Inferior parietal cortex (tissue), 1 donor: ENCODE data around the gene CTDP1.

Experiments
- DNase-seq: peaks from one replicate; pipeline ENCODE4 v3.0.0-alpha.2; 2016; ENCODE audit errors: extremely low spot score

Gene CTDP1

GRCh38 chr18:79679552-79680099 lies at the start of gene CTDP1:
Gene CTDP1 (plus strand): TSS chr18:79679803. CDS start chr18:79679948, 145 bp downstream.
- peak; percentile 82 for DNase-seq

GRCh38 chr18:79630281-79631095 lies 49.1 kb upstream of the CTDP1 start:
- no peak for DNase-seq

- no peak for DNase-seq
These were observed 48.5 kb upstream of the CTDP1 start for GRCh38 chr18:79631096-79631507.

- DNase-seq = no peak
These were observed 47.7 kb upstream of the CTDP1 start for GRCh38 chr18:79631761-79632446.

- DNase-seq = no peak
These were observed 46.8 kb upstream of the CTDP1 start for GRCh38 chr18:79632765-79633164.

GRCh38 chr18:79634186-79634585 lies 45.4 kb upstream of the CTDP1 start:
- DNase-seq = no peak

- no peak for DNase-seq
These were observed 44.8 kb upstream of the CTDP1 start for GRCh38 chr18:79634593-79635426.

- DNase-seq = no peak
These were observed 44.2 kb upstream of the CTDP1 start for GRCh38 chr18:79635427-79635726.

- DNase-seq = no peak
These were observed 42.3 kb upstream of the CTDP1 start for GRCh38 chr18:79637181-79637920.

GRCh38 chr18:79637921-79638909 lies 41.4 kb upstream of the CTDP1 start:
- no peak for DNase-seq

- no peak for DNase-seq
These were observed 40.4 kb upstream of the CTDP1 start for GRCh38 chr18:79639072-79639829.

GRCh38 chr18:79640064-79640672 lies 39.4 kb upstream of the CTDP1 start:
- DNase-seq = no peak

- no peak for DNase-seq
These were observed 38.7 kb upstream of the CTDP1 start for GRCh38 chr18:79640875-79641274.

- no peak for DNase-seq
These were observed 37.7 kb upstream of the CTDP1 start for GRCh38 chr18:79641722-79642497.

GRCh38 chr18:79642626-79643025 lies 37.0 kb upstream of the CTDP1 start:
- DNase-seq = no peak

GRCh38 chr18:79643054-79643984 lies 36.3 kb upstream of the CTDP1 start:
- no peak for DNase-seq
